SU-DHL-6 (cell line): ENCODE results near the gene CDK14.
A peak's percentile ranks its signal among the peaks of the same experiment; 100 is the strongest.

ENCODE experiments used
- H2AFZ ChIP-seq: fragments of 200-600 bp; sonication (generic); 2 replicates; pipeline ENCODE4 v1.6.1; 2014; ENCODE audit warnings: low read depth, mild to moderate bottlenecking, moderate library complexity, mixed read lengths, antibody characterized with exemption, low read length; ENCODE audit not compliant: severe bottlenecking
- H3F3A ChIP-seq: fragments of 200-600 bp; shearing (Covaris generic); 2 replicates; pipeline ENCODE4 v1.6.0; 2016; ENCODE audit warnings: antibody characterized with exemption, mild to moderate bottlenecking; ENCODE audit not compliant: insufficient read depth
- H3K27ac ChIP-seq: fragments of 200-600 bp; sonication (generic); 2 replicates; pipeline ENCODE4 v1.5.1; 2016; ENCODE audit warnings: low read depth, mild to moderate bottlenecking, low read length, moderate library complexity, mixed read lengths
- H3K27me3 ChIP-seq: fragments of 200-600 bp; sonication (generic), shearing (Covaris generic); 2 replicates; pipeline ENCODE4 v1.6.0; 2014; ENCODE audit warnings: mild to moderate bottlenecking, low read length
- H3K36me3 ChIP-seq: fragments of 200-600 bp; sonication (generic); 2 replicates; pipeline ENCODE4 v1.6.1; 2014; ENCODE audit warnings: mild to moderate bottlenecking, low read length, mixed read lengths
- H3K4me2 ChIP-seq: fragments of 300-600, 200-600 bp; shearing (Covaris generic), sonication (generic); 2 replicates; pipeline ENCODE4 v1.6.0; 2014; ENCODE audit warnings: low read length, low read depth, mild to moderate bottlenecking; ENCODE audit not compliant: poor library complexity, severe bottlenecking
- H3K4me3 ChIP-seq: fragments of 200-600 bp; sonication (generic); 2 replicates; pipeline ENCODE4 v1.5.1; 2014; ENCODE audit warnings: antibody characterized with exemption, low read length, mild to moderate bottlenecking, mixed read lengths; ENCODE audit not compliant: insufficient read depth, poor library complexity, severe bottlenecking
- H3K79me2 ChIP-seq: fragments of 200-600 bp; sonication (generic); 2 replicates; pipeline ENCODE4 v1.6.1; 2014; ENCODE audit warnings: mild to moderate bottlenecking, low read length, moderate library complexity; ENCODE audit not compliant: insufficient read depth
- H3K9ac ChIP-seq: fragments of 200-600 bp; sonication (generic); 2 replicates; pipeline ENCODE4 v1.7.0; 2014; ENCODE audit warnings: mild to moderate bottlenecking, low read length
- H3K9me2 ChIP-seq: fragments of 200-600 bp; sonication (generic); replicated peaks from 2 replicates; pipeline ENCODE4 v1.6.1; 2014; ENCODE audit warnings: low read length; ENCODE audit not compliant: insufficient read depth
- H3K9me3 ChIP-seq: fragments of 200-600 bp; sonication (generic); 2 replicates; pipeline ENCODE4 v1.6.1; 2014; ENCODE audit warnings: low read length, mixed read lengths; ENCODE audit not compliant: insufficient read depth
- H4K20me1 ChIP-seq: fragments of 200-600 bp; sonication (generic); 2 replicates; pipeline ENCODE4 v1.6.1; 2014; ENCODE audit warnings: low read depth, mild to moderate bottlenecking, antibody characterized with exemption, low read length, moderate library complexity, mixed read lengths
- CTCF ChIP-seq: fragments of 200-600 bp; sonication (generic); IDR thresholded peaks from one replicate; pipeline ENCODE4 v1.5.1; 2017; ENCODE audit warnings: antibody characterized with exemption, mild to moderate bottlenecking, low read length, moderate library complexity; ENCODE audit not compliant: insufficient read depth, poor library complexity, severe bottlenecking
- EZH2phosphoT487 ChIP-seq: fragments of 200-600 bp; sonication (generic), shearing (Covaris generic); conservative IDR thresholded peaks from 2 replicates; pipeline ENCODE4 v1.6.1; 2018; ENCODE audit warnings: mild to moderate bottlenecking, antibody characterized with exemption, low read length, moderate library complexity, mixed read lengths

CDK14 gene

GRCh38 chr7:90595801-90596670 lies at the start of gene CDK14:
TSS of gene CDK14 (plus strand) at chr7:90596321. CDS start at chr7:90596628, 307 bp downstream.
- Histone ChIP-seq H3K36me3 (no peaks in the 10 kb centered on the region), H3K9me2 (no peaks in the 10 kb centered on the region), H3K79me2 (no peaks in the 10 kb centered on the region), H2AFZ (peak within 1 kb of the TSS; percentile 98), H3K4me2 (peak within 1 kb of the TSS; percentile 73), H4K20me1 (no peaks in the 10 kb centered on the region), H3K4me3 (peak within 1 kb of the TSS; percentile 67), H3K27me3 (no peaks in the 10 kb centered on the region), H3K9me3 (no peaks in the 10 kb centered on the region), H3F3A (peaks cover 15% of the 10 kb centered on the region), H3K27ac (no peak within 1 kb of the TSS), H3K9ac (peak within 1 kb of the TSS; percentile 63)
- TF ChIP-seq CTCF (peak; percentile 22), EZH2phosphoT487 (no peak)

- no peak for TF ChIP-seq CTCF
- Histone ChIP-seq H3K9me2 (no peaks in the 10 kb centered on the region), H2AFZ (no peak overlapping the region), H3K4me2 (no peak overlapping the region), H3K27me3 (no peaks in the 10 kb centered on the region), H4K20me1 (no peaks in the 10 kb centered on the region), H3F3A (no peaks in the 10 kb centered on the region), H3K79me2 (no peaks in the 10 kb centered on the region), H3K9ac (no peak overlapping the region), H3K9me3 (no peaks in the 10 kb centered on the region), H3K27ac (no peak overlapping the region), H3K36me3 (no peaks in the 10 kb centered on the region), H3K4me3 (no peak overlapping the region)
These were observed 45.1 kb upstream of the CDK14 start for GRCh38 chr7:90551036-90551435.

GRCh38 chr7:90552521-90552920 lies 43.6 kb upstream of the CDK14 start:
- Histone ChIP-seq H3K9me2 (no peaks in the 10 kb centered on the region), H3K4me2 (no peak overlapping the region), H2AFZ (no peak overlapping the region), H3K9ac (no peak overlapping the region), H3F3A (no peaks in the 10 kb centered on the region), H3K36me3 (no peaks in the 10 kb centered on the region), H3K79me2 (no peaks in the 10 kb centered on the region), H3K9me3 (no peaks in the 10 kb centered on the region), H3K4me3 (no peak overlapping the region), H3K27ac (no peak overlapping the region), H3K27me3 (0 out of 2 replicates have a peak, but pooled peaks cover 3% of the 10 kb centered on the region), H4K20me1 (no peaks in the 10 kb centered on the region)
- TF ChIP-seq CTCF: peak; percentile 27
- TF ChIP-seq EZH2phosphoT487: no peak
